HG03571 (cell line): ENCODE results near the gene FHIP1B.
A peak's percentile ranks its signal among the peaks of the same experiment; 100 is the strongest.

ENCODE experiments used
- ATAC-seq: cut with Tn5 transposase; IDR thresholded peaks from one replicate; pipeline ENCODE4 v1.9.1; 2021; ENCODE audit not compliant: unreplicated experiment

The FHIP1B gene

GRCh38 chr11:6203327-6203726 is 31.1 kb downstream of the FHIP1B start:
- ATAC-seq, result peak; percentile 81

DNA sequence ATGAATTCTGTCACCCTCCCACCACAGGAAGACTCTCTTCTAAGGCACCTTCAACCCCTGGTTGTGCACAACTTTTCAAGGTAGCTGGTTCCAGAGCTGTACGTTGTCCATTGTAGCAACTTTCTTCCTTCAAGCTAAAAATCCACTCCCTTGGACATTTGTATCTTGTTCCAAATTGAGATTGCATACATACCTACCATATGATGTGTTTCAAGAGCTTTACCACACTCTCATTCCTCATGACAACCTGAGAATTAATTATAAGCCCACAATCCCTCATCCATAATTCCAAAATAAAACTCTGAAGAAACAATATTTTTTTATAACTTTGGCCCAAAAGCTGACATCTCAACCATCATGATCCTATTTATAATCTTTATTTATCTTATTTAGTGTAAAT is 32.4 kb downstream of the FHIP1B start:
- no peak for ATAC-seq

DNA sequence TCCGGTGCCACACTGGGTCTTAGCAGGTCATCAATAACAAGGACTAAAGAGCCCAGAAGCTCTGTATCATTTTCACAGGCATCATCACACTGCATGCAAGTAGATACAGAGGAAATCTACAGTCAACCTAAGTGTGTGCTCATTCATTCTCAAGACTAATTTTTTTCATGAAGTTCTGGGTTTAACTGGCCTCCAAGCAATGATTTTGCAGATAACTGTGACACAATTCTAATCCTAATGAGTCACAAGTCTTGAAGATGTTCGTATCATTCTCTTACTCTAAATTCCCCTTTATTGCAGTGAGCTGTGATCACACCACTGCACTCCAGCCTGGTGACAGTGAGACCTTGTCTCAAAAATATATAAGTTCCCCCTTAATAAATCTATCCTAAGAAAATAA is 33.0 kb downstream of the FHIP1B start:
- no peak for ATAC-seq

DNA sequence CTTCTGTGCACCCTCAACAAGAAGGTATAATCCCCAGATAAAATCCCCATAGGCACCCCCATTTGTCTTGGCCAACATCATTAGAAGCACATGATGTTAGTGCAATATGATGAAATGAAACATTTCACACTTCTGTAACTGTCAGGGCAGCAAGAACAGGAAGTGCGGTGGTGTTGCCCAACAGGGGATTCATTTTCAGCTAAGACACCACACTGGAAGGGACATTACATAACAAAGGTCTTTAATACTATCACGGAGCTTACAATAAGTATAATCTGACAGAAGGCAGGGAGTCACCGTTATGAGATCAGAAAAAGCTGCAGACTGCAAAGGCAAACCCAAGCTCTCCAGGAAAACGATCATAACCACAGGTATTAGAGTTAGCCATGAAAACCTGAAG is 33.5 kb downstream of the FHIP1B start:
- ATAC-seq, result no peak

DNA sequence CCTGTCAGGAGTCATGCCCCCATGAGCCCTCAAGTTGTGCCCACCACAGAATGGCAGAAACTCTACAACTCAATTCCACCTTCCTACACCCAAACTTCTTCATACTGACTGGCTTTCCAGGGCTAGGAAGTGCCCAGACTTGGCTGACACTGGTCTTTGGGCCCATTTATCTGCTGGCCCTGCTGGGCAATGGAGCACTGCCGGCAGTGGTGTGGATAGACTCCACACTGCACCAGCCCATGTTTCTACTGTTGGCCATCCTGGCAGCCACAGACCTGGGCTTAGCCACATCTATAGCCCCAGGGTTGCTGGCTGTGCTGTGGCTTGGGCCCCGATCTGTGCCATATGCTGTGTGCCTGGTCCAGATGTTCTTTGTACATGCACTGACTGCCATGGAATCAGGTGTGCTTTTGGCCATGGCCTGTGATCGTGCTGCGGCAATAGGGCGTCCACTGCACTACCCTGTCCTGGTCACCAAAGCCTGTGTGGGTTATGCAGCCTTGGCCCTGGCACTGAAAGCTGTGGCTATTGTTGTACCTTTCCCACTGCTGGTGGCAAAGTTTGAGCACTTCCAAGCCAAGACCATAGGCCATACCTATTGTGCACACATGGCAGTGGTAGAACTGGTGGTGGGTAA is 35.1 kb downstream of the FHIP1B start, which contains the start of gene OR52W1:
Gene OR52W1 (plus strand): TSS at position 51 of the 637 bp plus-strand sequence. CDS start 0 bp downstream, at position 51.
- no peak for ATAC-seq

GRCh38 chr11:6197466-6198200 is 36.8 kb downstream of the FHIP1B start:
- no peak for ATAC-seq

DNA sequence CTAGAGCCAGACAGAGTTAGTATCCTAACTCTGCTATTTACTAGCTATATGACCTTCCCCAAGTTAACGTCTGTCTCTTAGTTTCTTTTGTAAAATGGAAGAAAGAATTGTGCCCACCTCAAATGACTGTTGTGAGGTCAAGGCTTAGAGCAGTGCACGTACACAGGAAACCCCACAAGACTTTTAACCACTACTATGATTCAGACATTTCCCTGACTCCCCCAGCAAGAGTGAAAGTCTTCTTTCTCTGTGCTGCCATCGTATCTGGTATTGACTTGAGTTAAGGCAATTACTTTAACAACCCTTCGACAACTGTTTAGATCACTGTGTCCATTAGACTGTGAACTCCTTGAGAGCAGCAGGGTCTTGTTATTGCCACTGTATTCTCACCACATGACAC is 38.0 kb downstream of the FHIP1B start:
- no peak for ATAC-seq

DNA sequence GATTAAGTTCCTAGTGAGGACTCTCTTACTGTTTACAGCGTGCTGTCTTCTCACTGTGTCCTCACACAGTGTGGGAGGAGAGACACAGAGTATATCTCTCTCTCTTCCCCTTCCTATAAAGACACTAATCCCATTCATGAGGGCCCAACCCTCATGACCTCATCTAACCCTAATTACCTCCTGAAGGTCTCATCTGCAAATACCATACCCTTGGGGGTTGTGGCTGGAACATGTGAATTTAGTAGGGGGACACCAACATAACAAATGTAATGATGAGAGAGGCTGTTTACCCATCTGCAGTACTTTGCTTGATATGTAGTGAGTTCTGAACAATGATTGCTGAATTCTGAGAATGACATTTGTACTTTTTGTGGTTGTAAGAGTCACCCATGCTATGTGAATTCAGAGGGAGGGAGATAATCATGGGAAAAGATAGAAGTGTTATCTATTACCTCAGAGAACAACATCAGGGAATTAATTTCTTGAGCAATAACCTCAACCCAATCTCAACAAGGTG is 40.3 kb downstream of the FHIP1B start:
- ATAC-seq, result no peak

- ATAC-seq, result no peak
Measured at GRCh38 chr11:6191742-6192141, 42.7 kb downstream of the FHIP1B start.

- ATAC-seq, result no peak
Measured at GRCh38 chr11:6175440-6175839, 59.0 kb downstream of the FHIP1B start.

GRCh38 chr11:6170226-6170625 is 64.2 kb downstream of the FHIP1B start, which contains the start of gene OR52B2:
OR52B2 (minus strand) TSS chr11:6170326; CDS start chr11:6170326, 0 bp downstream.
- no peak for ATAC-seq
